HEK293T (cell line): Measurements from ENCODE around the gene HS3ST3A1.
A peak's percentile ranks its signal among the peaks of the same experiment; 100 is the strongest.

Experiments
- CTCF ChIA-PET: fragments of 350-600 bp; formaldehyde crosslinking; extraction: SDS; loops from one replicate; lab custom pipeline; 2021; ENCODE audit warnings: antibody characterized with exemption, inconsistent platforms; lab: Yijun Ruan, JAX
- POLR2A ChIA-PET: fragments of 350-600 bp; formaldehyde crosslinking; extraction: SDS; loops from one replicate; lab custom pipeline; 2020; ENCODE audit warnings: antibody characterized with exemption, inconsistent platforms; lab: Yijun Ruan, JAX
- DNase-seq: peaks from one replicate; pipeline ENCODE4 v3.0.0; 2012; ENCODE audit warnings: mixed read lengths; ENCODE audit errors: extremely low spot score
- ARNT ChIP-seq: fragments of 450-650 bp; IDR thresholded peaks from 2 replicates; pipeline ENCODE4 v1.6.1; 2017; ENCODE audit warnings: mild to moderate bottlenecking
- BHLHE40 ChIP-seq: fragments of 450-650 bp; IDR thresholded peaks from 2 replicates; pipeline ENCODE4 v1.6.1; 2016; ENCODE audit warnings: mild to moderate bottlenecking, moderate library complexity, borderline replicate concordance
- CTBP1 ChIP-seq: fragments of 450-650 bp; IDR thresholded peaks from 2 replicates; pipeline ENCODE4 v1.6.1; 2016; ENCODE audit warnings: borderline replicate concordance
- ELF4 ChIP-seq: fragments of 450-650 bp; IDR thresholded peaks from 2 replicates; pipeline ENCODE4 v1.6.1; 2017; ENCODE audit warnings: antibody characterized with exemption
- FOXA1 ChIP-seq: fragments of 450-650 bp; IDR thresholded peaks from 2 replicates; pipeline ENCODE4 v1.6.1; 2016; ENCODE audit warnings: mild to moderate bottlenecking
- FOXK2 ChIP-seq: fragments of 450-650 bp; IDR thresholded peaks from 2 replicates; pipeline ENCODE4 v1.6.1; 2016; ENCODE audit warnings: mild to moderate bottlenecking
- FOXM1 ChIP-seq: fragments of 450-650 bp; IDR thresholded peaks from 2 replicates; pipeline ENCODE4 v1.6.1; 2017; ENCODE audit warnings: mild to moderate bottlenecking, borderline replicate concordance
- HDGF ChIP-seq: fragments of 450-650 bp; IDR thresholded peaks from 2 replicates; pipeline ENCODE4 v1.6.1; 2017; ENCODE audit warnings: antibody characterized with exemption, borderline replicate concordance
- L3MBTL2 ChIP-seq: fragments of 450-650 bp; conservative IDR thresholded peaks from 2 replicates; pipeline ENCODE4 v1.6.1; 2016; ENCODE audit warnings: mild to moderate bottlenecking
- LEF1 ChIP-seq: fragments of 450-650 bp; IDR thresholded peaks from 2 replicates; pipeline ENCODE4 v1.6.1; 2017; ENCODE audit warnings: mild to moderate bottlenecking, borderline replicate concordance
- NFRKB ChIP-seq: fragments of 450-650 bp; IDR thresholded peaks from 2 replicates; pipeline ENCODE4 v1.6.1; 2016; ENCODE audit warnings: mild to moderate bottlenecking, moderate library complexity
- PKNOX1 ChIP-seq: fragments of 450-650 bp; IDR thresholded peaks from 2 replicates; pipeline ENCODE4 v1.6.1; 2016
- SP1 ChIP-seq: fragments of 450-650 bp; IDR thresholded peaks from 2 replicates; pipeline ENCODE4 v1.6.1; 2017
- SUZ12 ChIP-seq: fragments of 450-650 bp; IDR thresholded peaks from 2 replicates; pipeline ENCODE4 v1.6.1; 2016; ENCODE audit warnings: mild to moderate bottlenecking
- TARDBP ChIP-seq: fragments of 450-650 bp; IDR thresholded peaks from 2 replicates; pipeline ENCODE4 v1.6.1; 2016
- ZNF384 ChIP-seq: fragments of 450-650 bp; IDR thresholded peaks from 2 replicates; pipeline ENCODE4 v1.6.1; 2016

Gene HS3ST3A1

GRCh38 chr17:13601776-13602551 is at the start of gene HS3ST3A1:
HS3ST3A1 (minus strand) TSS chr17:13601929; CDS start chr17:13601129, 800 bp downstream.
- DNase-seq, result peak; percentile 79
- TF ChIP-seq ZNF384 (no peak), CTBP1 (peak; percentile 11; the same call in 1 of the 2 replicates), TARDBP (no peak), PKNOX1 (peak; percentile 95), FOXM1 (no peak)
- ChIA-PET CTCF (no interaction called here), POLR2A (interaction anchor here (1.2 kb wide), 1 partner anchor 699 kb away, joined by 6 read pairs; the partner anchor contains the start of gene HS3ST3B1)

- no peak for DNase-seq
- ChIA-PET CTCF (interaction anchor here (0.7 kb wide), 1 partner anchor 290 kb away, joined by 4 read pairs; no protein-coding TSS in a partner anchor), POLR2A (no interaction called here)
- TF ChIP-seq FOXK2 (no peak), HDGF (no peak), FOXM1 (no peak), CTBP1 (no peak), NFRKB (no peak), ARNT (no peak), ELF4 (no peak), FOXA1 (no peak), LEF1 (no peak), BHLHE40 (no peak), PKNOX1 (no peak), SUZ12 (no peak), L3MBTL2 (no peak), TARDBP (no peak), ZNF384 (no peak), SP1 (no peak)
These were observed 48.5 kb upstream of the HS3ST3A1 start for GRCh38 chr17:13650096-13650675.

- TF ChIP-seq ZNF384 (no peak), NFRKB (no peak), CTBP1 (no peak), ARNT (no peak), L3MBTL2 (no peak), HDGF (no peak), FOXM1 (no peak), TARDBP (no peak), FOXA1 (no peak), SUZ12 (no peak)
- no peak for DNase-seq
- POLR2A ChIA-PET, result no interaction called here
- CTCF ChIA-PET, result no interaction called here
These were observed 45.9 kb upstream of the HS3ST3A1 start for GRCh38 chr17:13647543-13648021.

- no peak for TF ChIP-seq ELF4
- no peak for TF ChIP-seq HDGF
- TF ChIP-seq NFRKB, result no peak
- TF ChIP-seq SUZ12, result no peak
- POLR2A ChIA-PET, result no interaction called here
- no peak for DNase-seq
- CTCF ChIA-PET, result no interaction called here
These were observed 45.3 kb upstream of the HS3ST3A1 start for GRCh38 chr17:13646969-13647542.

GRCh38 chr17:13646411-13646810 is 44.7 kb upstream of the HS3ST3A1 start:
- DNase-seq, result no peak
- CTCF ChIA-PET, result no interaction called here

More at GRCh38 chr17:13646411-13646810, 44.7 kb upstream of the HS3ST3A1 start:
- POLR2A ChIA-PET, result no interaction called here
- no peak for TF ChIP-seq ZNF384
- no peak for TF ChIP-seq SUZ12
- no peak for TF ChIP-seq LEF1
- TF ChIP-seq FOXA1, result no peak
- no peak for TF ChIP-seq ELF4
- no peak for TF ChIP-seq PKNOX1
- no peak for TF ChIP-seq FOXM1
- TF ChIP-seq BHLHE40, result no peak
- TF ChIP-seq TARDBP, result no peak
